Activated CD4-positive, alpha-beta T cell treated with anti-CD3 and anti-CD28 coated beads, Interleukin-10, Interleukin-2, amounts not matched to agents 100 ng/mL and 50 ng/mL, durations not matched to agents 16 hours and 8 hours (primary cell): ENCODE measurements around the gene TAS2R40.
A peak's percentile ranks its signal among the peaks of the same experiment; 100 is the strongest.
"Not testable (repeated sequence)": the region's sequence is repeated elsewhere in the genome, so short reads cannot be mapped to it uniquely, and the experiment has no call there.

Source experiments
- DNase-seq: peaks from one replicate; pipeline ENCODE4 v3.0.0-alpha.2; 2020

TAS2R40 gene

DNA sequence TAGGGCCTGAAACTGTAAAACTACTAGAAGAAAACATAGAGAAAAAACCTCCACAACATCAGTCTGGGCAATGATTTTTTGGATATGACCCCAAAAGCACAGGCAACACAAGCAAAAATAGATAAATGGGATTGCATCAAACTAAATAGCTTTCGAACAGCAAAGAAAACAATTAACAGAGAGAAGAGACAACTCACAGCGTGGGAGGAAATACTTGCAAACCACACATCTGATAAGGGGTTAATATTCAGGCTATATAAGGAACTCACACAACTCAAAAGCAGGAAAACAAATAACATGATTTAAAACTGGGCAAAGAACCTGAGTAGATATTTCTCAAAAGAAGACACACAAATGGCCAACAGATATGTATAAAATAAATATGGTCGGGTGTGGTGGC is 33.7 kb downstream of the TAS2R40 start:
- no peak for DNase-seq

DNA sequence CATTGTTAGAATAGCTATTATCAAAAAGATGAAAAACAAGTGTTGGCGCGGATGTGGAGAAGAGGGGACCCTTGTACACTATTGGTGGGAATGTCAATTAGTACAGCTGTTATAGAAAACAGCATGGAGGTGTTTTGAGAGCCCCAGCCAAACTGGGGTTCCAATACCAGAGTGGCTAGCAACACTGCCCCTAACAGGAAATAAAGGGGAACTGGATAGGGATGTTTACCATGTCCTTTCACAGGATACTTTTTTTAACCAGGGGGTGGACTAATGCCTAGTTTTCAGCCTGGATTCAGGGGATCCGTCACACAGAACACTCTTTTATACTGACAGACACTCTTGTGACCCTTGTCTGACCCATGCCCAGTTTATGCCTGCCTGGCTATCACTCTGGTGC is 34.5 kb downstream of the TAS2R40 start:
- no peak for DNase-seq

DNA sequence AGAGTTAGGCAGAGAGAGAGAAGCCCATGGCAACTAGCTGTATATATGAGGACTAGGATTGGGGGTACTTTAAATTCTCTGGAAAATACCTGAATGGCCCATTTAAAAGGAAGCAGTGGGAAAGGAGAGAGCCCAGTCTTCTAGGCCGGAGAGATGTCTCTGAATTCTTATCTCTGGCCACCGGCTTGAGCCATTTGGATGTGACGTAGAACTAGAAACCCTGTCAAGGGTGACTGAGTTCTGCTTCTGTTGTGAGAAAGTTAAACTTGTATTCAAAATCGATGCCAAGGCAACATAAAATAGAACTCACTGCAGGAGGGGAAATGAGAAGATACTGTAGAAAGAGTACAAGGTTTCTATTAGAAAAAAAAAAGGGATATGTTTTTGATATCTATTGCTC is 35.1 kb downstream of the TAS2R40 start:
- DNase-seq = no peak

DNA sequence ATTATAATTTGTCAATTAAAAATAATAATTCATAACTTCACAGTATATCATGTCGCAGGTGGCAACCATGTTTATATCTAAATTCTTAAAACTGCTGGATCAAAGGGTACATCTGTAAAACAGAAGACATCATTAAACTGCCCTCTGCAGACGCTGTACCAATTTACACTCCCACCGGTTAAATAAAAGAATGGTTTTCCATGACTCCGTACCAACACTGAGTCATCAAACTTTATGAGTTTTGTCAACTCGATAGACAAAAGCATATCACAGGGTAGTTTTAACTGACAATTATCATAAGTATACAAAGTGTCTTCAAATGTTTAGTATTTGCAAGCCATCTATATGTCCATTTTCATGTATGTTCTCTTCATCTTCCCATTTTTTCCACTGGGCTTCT is 35.7 kb downstream of the TAS2R40 start:
- no peak for DNase-seq

DNA sequence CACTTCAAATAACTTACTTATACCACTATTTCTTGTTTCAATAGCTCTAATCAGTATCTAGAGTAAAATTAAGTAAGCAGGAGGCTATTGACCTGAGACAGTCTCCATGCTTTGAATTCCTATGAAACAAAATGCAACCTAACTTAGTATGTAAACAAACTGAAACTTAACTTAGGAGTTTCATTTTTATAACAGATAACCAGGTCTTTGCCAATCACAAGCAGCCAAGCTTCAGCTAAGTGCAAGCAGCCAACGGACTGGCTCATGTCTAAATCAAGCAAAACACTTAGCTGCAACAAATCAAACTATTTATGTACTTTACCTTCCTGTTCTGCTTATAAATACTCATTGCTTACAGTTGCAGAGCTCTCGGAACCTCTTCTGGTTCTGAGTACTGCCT is 37.0 kb downstream of the TAS2R40 start:
- peak; percentile 68 for DNase-seq

DNA sequence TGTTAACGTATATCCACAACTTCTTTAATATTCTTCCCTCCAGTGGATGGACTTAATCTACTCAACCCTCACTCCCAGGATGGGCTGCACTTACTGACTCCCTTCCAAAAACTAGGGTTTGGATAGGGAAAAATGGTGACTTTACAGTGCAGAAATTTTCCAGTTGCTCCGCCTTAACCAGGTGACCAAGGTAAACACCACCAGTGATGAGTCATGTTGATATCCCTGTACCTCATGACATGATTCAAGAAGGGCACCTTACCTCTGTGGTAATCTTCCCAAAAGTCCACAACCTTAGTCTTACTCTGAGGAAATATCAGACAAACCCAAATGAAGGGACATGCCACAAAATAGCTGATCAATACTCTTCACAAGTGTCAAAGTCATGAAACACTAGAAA is 37.9 kb downstream of the TAS2R40 start:
- no peak for DNase-seq

GRCh38 chr7:143261901-143262300 is 40.1 kb downstream of the TAS2R40 start:
- no peak for DNase-seq

- peak; percentile 92 for DNase-seq
These were observed 41.7 kb downstream of the TAS2R40 start, which contains the start of gene GSTK1 for GRCh38 chr7:143263266-143264195. TSS of gene GSTK1 (plus strand) at chr7:143263441. CDS start at chr7:143263514, 73 bp downstream.

- not testable (repeated sequence) for DNase-seq
These were observed 42.3 kb downstream of the TAS2R40 start for GRCh38 chr7:143264196-143264568.

DNA sequence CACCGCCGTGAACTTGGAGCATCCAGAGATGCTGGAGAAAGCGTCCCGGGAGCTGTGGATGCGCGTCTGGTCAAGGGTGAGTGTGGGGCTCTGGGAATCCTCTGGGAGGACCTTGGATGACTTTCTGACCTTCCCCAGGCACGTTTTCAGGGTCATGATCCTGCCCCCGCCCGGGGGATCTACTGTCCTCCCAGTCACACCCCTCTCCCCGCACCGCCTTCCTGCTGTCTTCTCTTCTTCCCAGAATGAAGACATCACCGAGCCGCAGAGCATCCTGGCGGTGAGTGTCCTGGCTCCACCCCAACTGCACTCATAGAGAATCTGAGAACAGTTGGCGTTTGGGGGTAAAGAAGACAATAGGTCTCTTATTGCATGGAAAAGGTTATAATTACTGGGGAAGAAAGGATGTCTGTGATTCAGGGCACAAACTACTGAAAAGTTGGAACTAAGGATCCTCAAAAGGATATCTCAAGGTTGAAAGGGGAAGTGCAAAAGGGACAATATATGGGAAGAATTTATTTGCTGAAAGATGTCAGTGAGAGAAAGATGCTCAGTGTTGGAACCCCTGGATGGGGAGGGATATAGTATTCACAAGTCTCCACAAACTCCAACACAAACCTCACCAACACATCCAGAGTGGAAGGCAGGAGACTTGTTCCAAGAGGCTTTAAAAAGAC is 43.3 kb downstream of the TAS2R40 start:
- DNase-seq = no peak

GRCh38 chr7:143269251-143269650 is 47.4 kb downstream of the TAS2R40 start:
- DNase-seq = no peak

DNA sequence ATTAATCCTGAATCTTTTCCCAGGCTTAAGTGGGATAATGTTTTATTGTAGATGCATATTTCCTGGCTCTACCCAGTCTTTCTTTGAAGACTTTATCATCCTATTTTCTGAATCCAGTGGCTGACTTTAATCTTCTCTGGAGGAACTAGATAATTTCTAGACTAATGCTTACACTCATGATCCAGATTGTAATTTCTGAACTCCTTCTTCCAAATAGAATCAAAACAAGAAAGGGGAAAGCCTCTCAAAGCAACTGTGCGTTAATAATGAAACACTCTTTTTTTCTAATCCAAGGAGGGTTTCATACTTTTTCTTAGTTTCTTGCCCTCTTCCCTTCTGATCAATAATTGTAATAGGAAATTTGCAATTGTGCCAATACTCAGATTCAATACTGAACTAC is 49.4 kb downstream of the TAS2R40 start:
- peak; percentile 36 for DNase-seq
